ENCODE results near the gene LAMA3.

The LAMA3 gene

DNA sequence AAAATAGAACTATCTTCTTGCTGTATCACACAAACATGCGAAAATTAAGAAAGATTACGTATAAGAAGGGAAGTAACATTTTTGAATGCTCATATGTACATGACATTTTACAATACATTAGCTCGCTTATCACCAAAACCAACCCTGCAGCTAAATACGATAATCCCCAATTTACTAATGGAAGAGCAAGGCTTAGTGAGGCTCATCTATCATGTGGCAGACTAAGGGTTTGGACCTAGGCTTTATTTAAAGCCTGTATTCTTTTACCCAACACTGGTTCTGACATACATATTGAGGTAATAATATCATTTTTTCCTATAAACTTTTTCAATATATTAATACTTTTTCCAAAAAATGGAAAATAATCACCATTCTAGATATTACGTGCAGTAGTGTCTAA lies 208.5 kb downstream of the LAMA3 start:
- DNase-seq (ENCODE audit: low read depth), result no peak
- TF ChIP-seq, protein P1, sequence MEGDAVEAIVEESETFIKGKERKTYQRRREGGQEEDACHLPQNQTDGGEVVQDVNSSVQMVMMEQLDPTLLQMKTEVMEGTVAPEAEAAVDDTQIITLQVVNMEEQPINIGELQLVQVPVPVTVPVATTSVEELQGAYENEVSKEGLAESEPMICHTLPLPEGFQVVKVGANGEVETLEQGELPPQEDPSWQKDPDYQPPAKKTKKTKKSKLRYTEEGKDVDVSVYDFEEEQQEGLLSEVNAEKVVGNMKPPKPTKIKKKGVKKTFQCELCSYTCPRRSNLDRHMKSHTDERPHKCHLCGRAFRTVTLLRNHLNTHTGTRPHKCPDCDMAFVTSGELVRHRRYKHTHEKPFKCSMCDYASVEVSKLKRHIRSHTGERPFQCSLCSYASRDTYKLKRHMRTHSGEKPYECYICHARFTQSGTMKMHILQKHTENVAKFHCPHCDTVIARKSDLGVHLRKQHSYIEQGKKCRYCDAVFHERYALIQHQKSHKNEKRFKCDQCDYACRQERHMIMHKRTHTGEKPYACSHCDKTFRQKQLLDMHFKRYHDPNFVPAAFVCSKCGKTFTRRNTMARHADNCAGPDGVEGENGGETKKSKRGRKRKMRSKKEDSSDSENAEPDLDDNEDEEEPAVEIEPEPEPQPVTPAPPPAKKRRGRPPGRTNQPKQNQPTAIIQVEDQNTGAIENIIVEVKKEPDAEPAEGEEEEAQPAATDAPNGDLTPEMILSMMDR (IDR thresholded peaks at IDR 0.05; ENCODE audit: low read depth, low read length, missing control alignments), result no peak
- H3K4me3 ChIP-seq (ENCODE audit: low read depth, low read length), result no peak overlapping the region

DNA sequence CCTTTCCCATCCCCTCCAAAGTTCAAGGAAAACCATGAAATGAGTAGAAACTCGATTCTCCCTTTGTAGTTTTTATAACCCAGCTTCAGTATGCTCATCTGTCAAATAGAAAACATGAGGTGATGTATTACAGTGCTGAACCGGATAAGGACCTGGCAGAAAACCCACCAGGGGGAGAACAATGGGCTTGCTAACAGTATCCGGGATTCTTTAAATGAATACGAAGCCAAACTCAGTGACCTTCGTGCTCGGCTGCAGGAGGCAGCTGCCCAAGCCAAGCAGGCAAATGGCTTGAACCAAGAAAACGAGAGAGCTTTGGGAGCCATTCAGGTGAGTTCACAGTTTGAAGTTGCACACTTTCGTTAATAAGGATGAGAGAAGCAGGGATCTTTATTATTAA lies 211.7 kb downstream of the LAMA3 start:
- TF ChIP-seq, protein P1 (IDR thresholded peaks at IDR 0.05; ENCODE audit: low read depth, low read length, missing control alignments), result no peak
- no peak overlapping the region for H3K4me3 ChIP-seq (ENCODE audit: low read depth, low read length)
- no peak for DNase-seq (ENCODE audit: low read depth)

DNA sequence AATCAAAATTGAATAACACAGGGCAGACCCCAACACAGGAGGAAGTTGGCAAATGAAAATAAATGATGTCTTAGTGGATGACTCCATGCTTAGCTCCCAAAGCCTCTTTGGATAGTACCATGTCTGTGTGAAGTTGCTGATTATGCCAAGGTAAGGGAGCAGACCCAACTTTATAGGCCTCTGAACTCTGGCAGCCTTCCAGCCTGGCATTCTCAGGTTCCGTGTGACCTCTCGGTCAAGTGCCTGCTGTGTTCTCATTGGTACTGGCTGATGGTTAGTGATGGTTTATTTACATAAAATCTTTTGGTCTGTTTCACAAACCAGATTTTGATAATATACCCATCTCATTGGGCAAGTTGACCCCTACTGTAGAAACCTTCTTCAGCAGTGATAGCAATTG lies 213.1 kb downstream of the LAMA3 start:
- TF ChIP-seq, protein P1 (IDR thresholded peaks at IDR 0.05; ENCODE audit: low read depth, low read length, missing control alignments), result no peak
- DNase-seq (ENCODE audit: low read depth), result no peak
- no peak overlapping the region for H3K4me3 ChIP-seq (ENCODE audit: low read depth, low read length)

DNA sequence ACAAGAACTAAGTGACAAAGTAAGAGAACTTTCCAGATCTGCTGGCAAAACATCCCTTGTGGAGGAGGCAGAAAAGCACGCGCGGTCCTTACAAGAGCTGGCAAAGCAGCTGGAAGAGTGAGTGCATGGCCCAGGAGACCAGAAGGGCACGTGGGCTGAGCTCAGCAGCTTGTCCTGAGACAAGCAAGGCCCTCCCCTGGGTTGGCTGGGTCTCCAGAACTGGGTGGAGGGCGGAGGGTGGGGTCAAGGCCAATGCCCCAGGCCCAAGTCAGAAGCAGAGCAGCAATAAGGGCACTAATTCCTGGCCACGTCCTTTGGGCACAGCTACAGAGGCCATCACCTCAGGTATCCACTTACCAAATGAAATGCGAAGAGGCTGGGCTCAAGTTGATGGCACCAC lies 214.7 kb downstream of the LAMA3 start:
- TF ChIP-seq, protein P1 (IDR thresholded peaks at IDR 0.05; ENCODE audit: low read depth, low read length, missing control alignments), result no peak
- no peak for DNase-seq (ENCODE audit: low read depth)

DNA sequence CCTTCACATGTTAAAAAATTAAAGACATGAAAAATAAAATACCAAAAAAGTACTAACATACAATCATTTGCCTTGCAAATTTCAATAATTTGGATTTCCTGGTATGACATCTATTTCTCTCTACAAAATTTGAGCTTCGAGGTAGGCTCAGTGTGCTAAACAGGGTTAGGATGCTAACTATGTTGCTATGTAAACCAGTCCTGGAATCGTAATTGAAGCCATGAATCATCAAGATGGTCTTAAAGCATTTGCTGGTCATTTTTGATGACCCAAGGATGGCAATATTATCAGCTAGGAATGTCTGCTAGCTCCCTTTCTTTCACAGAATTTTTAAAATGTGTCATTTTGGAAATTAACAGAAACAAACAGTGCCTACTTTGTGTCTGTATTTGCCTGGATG lies 217.4 kb downstream of the LAMA3 start:
- TF ChIP-seq, protein P1 (IDR thresholded peaks at IDR 0.05; ENCODE audit: low read depth, low read length, missing control alignments), result no peak
- DNase-seq (ENCODE audit: low read depth), result no peak
- H3K4me3 ChIP-seq (ENCODE audit: low read depth, low read length), result no peak overlapping the region

More for the DNA sequence above, 214.7 kb downstream of the LAMA3 start:
- H3K4me3 ChIP-seq (ENCODE audit: low read depth, low read length), result no peak overlapping the region

DNA sequence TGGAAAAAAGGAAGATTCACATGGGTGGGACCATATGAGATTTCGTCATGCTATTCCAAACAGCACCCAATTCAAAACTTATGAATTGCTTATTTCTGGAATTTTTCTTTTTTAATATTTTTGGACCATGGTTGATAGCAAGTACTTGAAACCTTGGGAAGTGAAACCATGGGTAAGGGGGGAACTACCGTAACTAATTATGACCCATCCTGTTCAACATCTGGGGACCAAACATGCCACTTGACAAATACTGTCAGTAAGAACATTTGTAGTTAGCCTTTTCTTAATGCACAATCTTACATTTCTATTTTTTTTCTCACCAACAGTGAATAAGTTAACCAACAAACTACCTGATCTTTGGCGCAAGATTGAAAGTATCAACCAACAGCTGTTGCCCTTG lies 219.6 kb downstream of the LAMA3 start:
- TF ChIP-seq, protein P1 (IDR thresholded peaks at IDR 0.05; ENCODE audit: low read depth, low read length, missing control alignments), result no peak
- no peak overlapping the region for H3K4me3 ChIP-seq (ENCODE audit: low read depth, low read length)
- no peak for DNase-seq (ENCODE audit: low read depth)

DNA sequence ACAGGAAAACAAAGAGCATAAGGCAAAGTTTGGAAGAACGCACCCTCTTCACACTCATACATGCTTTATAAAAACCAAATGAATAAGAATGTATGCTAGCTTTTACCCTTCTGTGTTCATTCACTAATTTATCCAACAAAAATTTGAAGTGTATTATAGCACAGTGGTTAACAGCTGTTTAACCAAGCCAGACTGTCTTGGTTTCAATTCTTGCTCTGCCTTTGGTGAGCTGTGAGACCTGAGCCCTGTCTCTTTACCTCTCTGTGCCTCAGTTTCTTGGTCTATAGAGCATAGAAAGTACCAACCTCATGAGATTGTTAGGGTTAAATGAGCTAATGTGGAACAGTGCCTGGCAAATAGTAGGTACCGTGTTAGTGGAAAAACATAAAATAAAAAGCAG lies 220.8 kb downstream of the LAMA3 start:
- TF ChIP-seq, protein P1 (IDR thresholded peaks at IDR 0.05; ENCODE audit: low read depth, low read length, missing control alignments), result no peak
- no peak for DNase-seq (ENCODE audit: low read depth)
- no peak overlapping the region for H3K4me3 ChIP-seq (ENCODE audit: low read depth, low read length)
